GM18867 (cell line): ENCODE measurements around the gene KRT82.

Source experiments
- ATAC-seq: cut with Tn5 transposase; IDR thresholded peaks from one replicate; pipeline ENCODE4 v1.9.1; 2021; ENCODE audit warnings: mild to moderate bottlenecking, moderate library complexity; ENCODE audit not compliant: unreplicated experiment

KRT82 gene

GRCh38 chr12:52436000-52436827 lies 30.1 kb upstream of the KRT82 start:
- no peak for ATAC-seq

GRCh38 chr12:52435659-52435999 lies 29.5 kb upstream of the KRT82 start:
- no peak for ATAC-seq

GRCh38 chr12:52434760-52435530 lies 28.8 kb upstream of the KRT82 start:
- no peak for ATAC-seq

- ATAC-seq: no peak
These were observed 28.1 kb upstream of the KRT82 start, which contains the start of gene KRT75 for GRCh38 chr12:52434081-52434733. Gene KRT75, minus strand, starts transcription at chr12:52434371. Its CDS starts 67 bp downstream, at chr12:52434304.

GRCh38 chr12:52433501-52434080 lies 27.5 kb upstream of the KRT82 start:
- ATAC-seq: no peak

- no peak for ATAC-seq
These were observed 26.5 kb upstream of the KRT82 start for GRCh38 chr12:52432559-52433207.

GRCh38 chr12:52428121-52428520 lies 22.0 kb upstream of the KRT82 start:
- ATAC-seq: no peak

- ATAC-seq: no peak
These were observed 20.9 kb upstream of the KRT82 start for GRCh38 chr12:52427083-52427482.

GRCh38 chr12:52426034-52426433 lies 19.9 kb upstream of the KRT82 start:
- no peak for ATAC-seq

- ATAC-seq: no peak
These were observed 19.3 kb upstream of the KRT82 start for GRCh38 chr12:52425466-52425865.

- no peak for ATAC-seq
These were observed 17.7 kb upstream of the KRT82 start for GRCh38 chr12:52423661-52424500.

GRCh38 chr12:52423035-52423434 lies 16.9 kb upstream of the KRT82 start:
- ATAC-seq: no peak

GRCh38 chr12:52419656-52420055 lies 13.5 kb upstream of the KRT82 start:
- no peak for ATAC-seq

GRCh38 chr12:52418576-52419110 lies 12.5 kb upstream of the KRT82 start:
- ATAC-seq: no peak

GRCh38 chr12:52417740-52418139 lies 11.6 kb upstream of the KRT82 start:
- ATAC-seq: no peak

GRCh38 chr12:52416795-52417194 lies 10.7 kb upstream of the KRT82 start:
- ATAC-seq: no peak

- ATAC-seq: no peak
These were observed 10.0 kb upstream of the KRT82 start for GRCh38 chr12:52415870-52416750.

GRCh38 chr12:52414936-52415335 lies 8.8 kb upstream of the KRT82 start:
- no peak for ATAC-seq
